ENCODE data around the gene LETMD1. TPM values are rescaled to one million over a fixed set of nuclear protein-coding genes. Genes with fewer than 3 reads are reported as not detected.

Gene LETMD1
- total and polyA plus RNA-seq, 9 of the 15 experiments (the other 6 are each of a cell fraction or from before 2014, with no cell fraction given) = 58.7 to 163 (median 75.4) TPM

- TF ChIP-seq BRF2 (IDR thresholded peaks at IDR 0.05; ENCODE audit: borderline replicate concordance, insufficient read depth, insufficient read length) (no peak), ZFX (CRISPR knock-in tag; IDR thresholded peaks at IDR 0.05) (no peak), LARP7 (IDR thresholded peaks at IDR 0.05) (peak; percentile 80; the same call in 1 of the 2 replicates), ZNF134 (CRISPR knock-in tag; conservative IDR thresholded peaks at IDR 0.05) (no peak), TCFL5 (CRISPR knock-in tag; conservative IDR thresholded peaks at IDR 0.05) (no peak), SMARCB1 (IDR thresholded peaks at IDR 0.05; ENCODE audit: insufficient read length, low read depth) (no peak), CHD2 (IDR thresholded peaks at IDR 0.05; ENCODE audit: low read depth, low read length) (no peak), SUPT5H (IDR thresholded peaks at IDR 0.05) (no peak), SIRT6 (IDR thresholded peaks at IDR 0.05; ENCODE audit: low read depth, low read length) (no peak), KLF16 (IDR thresholded peaks at IDR 0.05) (no peak), HCFC1 (IDR thresholded peaks at IDR 0.05; ENCODE audit: low read depth, low read length) (no peak), ARID3A (IDR thresholded peaks at IDR 0.05; ENCODE audit: borderline replicate concordance, low read depth, low read length) (no peak), HMG20B (CRISPR knock-in tag; IDR thresholded peaks at IDR 0.05) (no peak)
- TF ChIP-seq, protein P1, sequence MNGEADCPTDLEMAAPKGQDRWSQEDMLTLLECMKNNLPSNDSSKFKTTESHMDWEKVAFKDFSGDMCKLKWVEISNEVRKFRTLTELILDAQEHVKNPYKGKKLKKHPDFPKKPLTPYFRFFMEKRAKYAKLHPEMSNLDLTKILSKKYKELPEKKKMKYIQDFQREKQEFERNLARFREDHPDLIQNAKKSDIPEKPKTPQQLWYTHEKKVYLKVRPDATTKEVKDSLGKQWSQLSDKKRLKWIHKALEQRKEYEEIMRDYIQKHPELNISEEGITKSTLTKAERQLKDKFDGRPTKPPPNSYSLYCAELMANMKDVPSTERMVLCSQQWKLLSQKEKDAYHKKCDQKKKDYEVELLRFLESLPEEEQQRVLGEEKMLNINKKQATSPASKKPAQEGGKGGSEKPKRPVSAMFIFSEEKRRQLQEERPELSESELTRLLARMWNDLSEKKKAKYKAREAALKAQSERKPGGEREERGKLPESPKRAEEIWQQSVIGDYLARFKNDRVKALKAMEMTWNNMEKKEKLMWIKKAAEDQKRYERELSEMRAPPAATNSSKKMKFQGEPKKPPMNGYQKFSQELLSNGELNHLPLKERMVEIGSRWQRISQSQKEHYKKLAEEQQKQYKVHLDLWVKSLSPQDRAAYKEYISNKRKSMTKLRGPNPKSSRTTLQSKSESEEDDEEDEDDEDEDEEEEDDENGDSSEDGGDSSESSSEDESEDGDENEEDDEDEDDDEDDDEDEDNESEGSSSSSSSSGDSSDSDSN (IDR thresholded peaks at IDR 0.05; ENCODE audit: borderline replicate concordance in 1 of 2, low read depth in 2 of 2, low read length in 2 of 2) = no peak
- TF ChIP-seq, protein P2, sequence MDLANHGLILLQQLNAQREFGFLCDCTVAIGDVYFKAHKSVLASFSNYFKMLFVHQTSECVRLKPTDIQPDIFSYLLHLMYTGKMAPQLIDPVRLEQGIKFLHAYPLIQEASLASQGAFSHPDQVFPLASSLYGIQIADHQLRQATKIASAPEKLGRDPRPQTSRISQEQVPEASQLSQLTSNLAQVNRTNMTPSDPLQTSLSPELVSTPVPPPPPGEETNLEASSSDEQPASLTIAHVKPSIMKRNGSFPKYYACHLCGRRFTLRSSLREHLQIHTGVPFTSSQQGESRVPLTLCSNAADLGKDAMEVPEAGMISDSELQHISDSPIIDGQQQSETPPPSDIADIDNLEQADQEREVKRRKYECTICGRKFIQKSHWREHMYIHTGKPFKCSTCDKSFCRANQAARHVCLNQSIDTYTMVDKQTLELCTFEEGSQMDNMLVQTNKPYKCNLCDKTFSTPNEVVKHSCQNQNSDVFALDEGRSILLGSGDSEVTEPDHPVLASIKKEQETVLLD (IDR thresholded peaks at IDR 0.05) = peak; percentile 38; the same call in 1 of the 2 replicates
- TF ChIP-seq, protein P3, sequence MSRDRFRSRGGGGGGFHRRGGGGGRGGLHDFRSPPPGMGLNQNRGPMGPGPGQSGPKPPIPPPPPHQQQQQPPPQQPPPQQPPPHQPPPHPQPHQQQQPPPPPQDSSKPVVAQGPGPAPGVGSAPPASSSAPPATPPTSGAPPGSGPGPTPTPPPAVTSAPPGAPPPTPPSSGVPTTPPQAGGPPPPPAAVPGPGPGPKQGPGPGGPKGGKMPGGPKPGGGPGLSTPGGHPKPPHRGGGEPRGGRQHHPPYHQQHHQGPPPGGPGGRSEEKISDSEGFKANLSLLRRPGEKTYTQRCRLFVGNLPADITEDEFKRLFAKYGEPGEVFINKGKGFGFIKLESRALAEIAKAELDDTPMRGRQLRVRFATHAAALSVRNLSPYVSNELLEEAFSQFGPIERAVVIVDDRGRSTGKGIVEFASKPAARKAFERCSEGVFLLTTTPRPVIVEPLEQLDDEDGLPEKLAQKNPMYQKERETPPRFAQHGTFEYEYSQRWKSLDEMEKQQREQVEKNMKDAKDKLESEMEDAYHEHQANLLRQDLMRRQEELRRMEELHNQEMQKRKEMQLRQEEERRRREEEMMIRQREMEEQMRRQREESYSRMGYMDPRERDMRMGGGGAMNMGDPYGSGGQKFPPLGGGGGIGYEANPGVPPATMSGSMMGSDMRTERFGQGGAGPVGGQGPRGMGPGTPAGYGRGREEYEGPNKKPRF (IDR thresholded peaks at IDR 0.05; ENCODE audit: low read depth, low read length) = no peak
Measured at GRCh38 chr12:51082561-51083125, 34.5 kb downstream of the LETMD1 start (continued).

Data from K562 (cell line).